ENCODE measurements around the gene DACT3.
"Not testable (repeated sequence)": the region's sequence is repeated elsewhere in the genome, so short reads cannot be mapped to it uniquely, and the experiment has no call there.

DACT3 gene

DNA sequence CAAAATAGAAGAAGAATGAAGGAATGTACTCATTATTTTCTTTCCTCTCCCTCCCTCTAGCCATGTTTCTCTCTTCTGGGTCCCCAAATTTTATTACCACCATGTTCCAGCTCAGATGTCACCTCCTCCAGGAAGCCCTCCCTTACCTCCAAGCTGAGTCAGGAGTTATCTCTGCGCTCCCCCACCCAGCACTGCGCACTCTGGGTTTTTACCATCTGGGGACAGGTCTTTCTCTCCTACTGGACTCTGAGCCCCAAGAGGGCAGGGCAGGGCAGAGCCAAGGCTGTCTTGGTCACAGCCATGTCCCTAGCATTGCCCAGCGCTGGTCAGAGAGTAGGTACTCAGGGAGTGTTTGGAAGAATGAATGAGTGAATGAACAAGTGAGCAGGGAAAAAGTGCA, 27.9 kb downstream of the DACT3 start:
- DNase-seq, result no peak

DNA sequence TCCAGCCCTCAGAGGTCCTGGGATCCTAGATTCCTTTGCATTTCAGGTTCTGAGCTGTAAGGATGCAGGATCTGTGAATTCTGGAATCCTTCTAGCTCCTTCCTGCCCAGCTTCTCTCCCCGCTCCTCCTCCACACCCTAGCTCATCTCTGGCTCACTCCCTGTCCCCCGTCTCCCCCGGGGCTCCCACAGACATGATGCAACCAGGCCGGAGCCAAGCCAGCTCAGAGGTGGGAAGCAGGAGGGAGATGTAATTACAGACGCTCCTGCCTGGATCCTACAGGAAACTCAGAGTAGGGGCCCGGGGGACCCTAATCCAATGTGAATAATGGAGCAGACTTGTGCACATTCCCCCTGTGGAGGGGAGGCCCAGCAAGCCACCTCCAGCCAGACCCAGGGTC, 29.5 kb downstream of the DACT3 start:
- no peak for DNase-seq

DNA sequence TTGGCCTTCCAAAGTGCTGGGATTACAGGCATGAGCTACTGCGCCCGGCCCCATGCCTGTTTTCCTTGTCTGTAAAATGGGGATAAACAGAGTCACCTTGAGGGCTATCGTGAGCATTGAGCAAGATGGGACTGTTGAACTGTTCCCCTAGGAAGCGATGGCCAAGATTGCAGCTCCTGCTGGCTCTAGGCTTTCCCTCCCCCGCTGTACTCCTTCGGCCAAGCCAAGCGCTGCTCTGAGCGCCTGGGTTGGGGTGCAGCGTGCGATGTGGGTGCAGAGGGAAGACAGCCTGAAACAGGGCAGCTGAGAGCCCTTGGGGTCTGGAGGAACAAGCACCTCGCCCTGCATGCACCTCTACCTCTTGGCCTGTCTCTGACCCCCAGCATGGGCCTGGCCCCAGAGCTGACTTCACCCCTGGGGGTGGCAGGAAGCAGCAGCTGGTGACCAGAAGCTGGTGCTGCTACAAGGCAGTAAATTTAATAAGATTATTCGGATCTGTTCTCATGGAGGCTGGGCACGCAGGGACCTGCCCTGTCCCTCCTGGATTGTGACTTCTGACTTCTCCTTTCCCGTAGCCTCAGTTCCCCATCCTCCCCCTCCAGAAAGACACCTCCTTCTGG, 30.3 kb downstream of the DACT3 start:
- DNase-seq, result no peak

DNA sequence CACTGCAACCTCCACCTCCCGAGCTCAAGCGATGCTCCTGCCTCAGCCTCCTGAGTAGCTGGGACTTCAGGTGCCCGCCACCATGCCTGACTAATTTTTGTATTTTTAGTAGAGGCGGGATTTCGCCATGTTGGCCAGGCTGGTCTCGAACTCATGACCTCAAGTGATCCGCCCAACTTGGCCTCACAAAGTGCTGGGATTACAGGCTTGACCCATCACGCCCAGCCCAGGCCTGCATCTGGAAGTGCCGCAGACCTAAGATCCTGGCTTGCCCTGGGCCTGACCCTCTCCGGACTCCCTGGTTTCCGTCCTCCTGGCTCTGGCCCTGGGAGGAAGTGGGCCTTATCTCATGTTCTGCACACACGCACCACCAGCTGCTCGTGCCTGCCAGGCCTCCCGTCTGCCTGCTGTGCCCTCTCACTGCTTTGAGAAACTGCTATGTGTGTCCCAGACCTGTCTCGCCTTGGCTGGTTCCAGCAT, 31.4 kb downstream of the DACT3 start:
- no peak for DNase-seq

DNA sequence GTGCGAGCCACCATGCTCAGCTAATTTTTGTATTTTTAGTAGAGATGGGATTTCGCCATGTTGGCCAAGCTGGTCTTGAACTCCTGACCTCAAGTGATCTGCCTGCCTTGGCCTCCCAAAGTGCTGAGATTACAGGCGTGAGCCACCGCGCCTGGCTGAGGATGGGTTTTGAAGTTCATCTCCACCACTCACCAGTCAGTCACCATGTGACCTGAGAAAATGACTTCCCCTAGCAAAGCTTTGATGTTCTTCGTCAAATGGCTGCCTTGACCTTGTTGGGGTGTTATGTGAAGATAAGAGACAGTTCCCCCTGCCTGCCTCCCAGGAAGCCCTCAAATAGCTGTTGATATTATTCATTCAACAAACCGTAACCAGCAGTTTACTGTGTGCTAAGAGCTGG, 32.0 kb downstream of the DACT3 start:
- DNase-seq, result not testable (repeated sequence)

DNA sequence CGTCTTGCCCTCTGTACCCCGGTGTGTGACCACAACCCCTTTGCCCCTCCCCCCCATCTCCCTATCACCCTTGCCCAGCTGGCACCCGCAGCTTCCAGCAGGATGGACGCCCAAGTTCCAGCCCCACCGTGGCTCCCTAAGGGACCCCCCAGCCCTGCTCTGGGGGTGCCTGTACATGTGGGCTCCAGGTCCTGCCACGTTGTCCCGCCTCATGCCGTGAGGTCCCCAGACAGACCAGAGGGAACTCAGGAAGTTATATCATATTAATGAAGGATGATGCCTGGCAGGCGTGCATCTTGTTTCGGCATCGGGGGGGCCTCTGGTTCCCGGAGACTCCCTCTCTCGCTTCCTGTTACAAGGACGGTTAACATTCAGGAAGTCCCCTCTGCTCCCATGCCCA, 34.5 kb downstream of the DACT3 start:
- no peak for DNase-seq

DNA sequence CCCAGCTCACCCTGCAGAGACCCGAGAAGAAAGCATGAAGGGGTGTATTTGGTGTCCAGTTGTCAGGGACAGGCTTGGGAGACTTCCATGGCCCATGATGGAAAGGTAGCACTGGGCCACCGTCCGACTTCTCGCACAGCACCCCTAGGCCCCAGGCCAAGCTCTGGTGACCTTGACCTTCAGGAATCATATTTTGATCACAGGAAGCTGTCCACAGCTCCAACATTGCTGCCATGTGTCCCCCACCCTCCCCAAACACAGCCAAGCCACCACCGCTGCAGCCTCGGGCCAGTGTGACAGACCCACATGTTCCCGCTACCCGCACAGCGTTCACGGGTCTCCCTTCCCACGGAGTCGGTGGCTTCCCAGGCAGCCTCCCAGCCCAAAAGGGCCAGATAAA, 35.3 kb downstream of the DACT3 start:
- DNase-seq, result no peak

DNA sequence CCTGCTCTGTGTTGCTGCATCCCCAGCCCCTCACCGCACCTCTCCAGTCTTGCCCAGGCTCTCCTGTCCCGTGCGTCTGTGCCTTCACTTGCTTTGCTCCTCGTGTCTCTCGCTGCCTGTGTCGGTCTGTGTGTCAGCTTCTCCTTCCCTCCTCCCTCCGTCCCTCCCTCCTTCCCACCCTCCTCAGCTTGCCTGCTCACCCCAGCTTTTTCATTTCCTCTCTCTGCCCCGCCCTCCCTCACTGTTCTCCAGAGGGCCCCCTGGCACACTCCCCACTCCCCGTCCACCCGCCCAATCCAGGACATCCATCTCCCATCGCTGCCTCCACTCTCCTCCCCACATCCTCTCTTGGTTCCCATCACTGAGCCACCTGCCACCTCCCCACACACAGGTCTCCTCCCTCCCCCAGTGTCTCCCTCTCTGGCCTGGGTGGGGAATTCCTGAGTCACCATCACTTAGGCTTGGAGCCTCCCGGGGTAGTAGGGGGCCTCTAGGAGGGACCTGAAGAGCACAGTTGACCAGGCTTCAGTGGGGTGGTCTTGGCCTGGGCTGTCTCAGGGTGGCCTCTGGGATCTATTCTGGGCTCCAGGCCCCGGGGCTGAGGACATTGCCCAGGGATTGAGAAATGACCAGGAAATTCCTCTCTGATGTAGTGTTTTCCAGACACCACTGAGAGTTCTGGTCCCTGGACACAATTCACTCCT, 35.9 kb downstream of the DACT3 start, which contains the start of gene PTGIR:
TSS of gene PTGIR (minus strand) at position 132 of the 704 bp plus-strand sequence. CDS start 864 bp downstream, outside the sequence.
- no peak for DNase-seq

DNA sequence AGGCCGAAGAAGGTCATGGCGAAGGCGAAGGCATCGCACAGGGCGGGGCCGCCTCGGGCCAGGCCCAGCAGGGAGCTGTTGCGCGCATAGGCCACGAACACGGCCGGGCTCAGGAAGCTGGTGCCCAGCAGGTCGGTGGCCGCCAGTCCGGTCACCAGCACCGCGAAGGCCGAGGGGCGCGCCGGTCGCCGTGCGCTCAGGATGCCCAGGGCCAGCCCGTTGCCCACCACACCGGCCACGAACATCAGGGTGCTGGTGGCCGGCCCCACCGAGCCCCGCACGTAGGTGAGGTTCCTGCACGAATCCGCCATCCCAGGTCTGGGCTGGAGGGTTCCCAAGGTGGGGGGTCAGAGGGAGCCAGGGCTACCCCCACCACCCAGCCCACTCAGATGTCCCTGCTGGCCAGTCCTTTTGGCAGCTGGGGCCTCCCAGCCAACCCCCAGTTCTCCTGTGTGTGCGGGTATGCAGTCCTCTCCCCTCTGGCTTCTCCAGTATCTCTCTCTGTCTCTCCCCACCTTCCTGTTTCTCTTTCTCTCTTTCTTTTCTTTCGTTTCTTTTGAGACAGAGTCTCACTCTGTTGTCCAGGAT, 37.0 kb downstream of the DACT3 start:
- no peak for DNase-seq

DNA sequence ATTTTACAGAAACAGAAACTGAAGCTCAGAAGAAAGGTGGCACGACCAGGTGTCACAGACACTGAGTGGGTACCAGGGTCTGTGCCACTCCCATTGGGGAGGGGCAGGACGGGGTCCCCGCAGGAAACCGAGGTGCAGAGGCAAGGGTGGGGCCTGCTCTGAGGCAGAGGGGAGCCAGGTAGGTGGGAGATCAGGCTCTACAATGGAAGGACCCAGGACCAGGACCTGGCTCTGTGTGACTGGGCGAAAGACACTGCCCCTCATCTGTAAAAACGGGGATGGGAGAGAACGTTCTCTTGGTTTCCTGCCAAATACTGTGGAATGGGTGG, 38.9 kb downstream of the DACT3 start:
- no peak for DNase-seq

DNA sequence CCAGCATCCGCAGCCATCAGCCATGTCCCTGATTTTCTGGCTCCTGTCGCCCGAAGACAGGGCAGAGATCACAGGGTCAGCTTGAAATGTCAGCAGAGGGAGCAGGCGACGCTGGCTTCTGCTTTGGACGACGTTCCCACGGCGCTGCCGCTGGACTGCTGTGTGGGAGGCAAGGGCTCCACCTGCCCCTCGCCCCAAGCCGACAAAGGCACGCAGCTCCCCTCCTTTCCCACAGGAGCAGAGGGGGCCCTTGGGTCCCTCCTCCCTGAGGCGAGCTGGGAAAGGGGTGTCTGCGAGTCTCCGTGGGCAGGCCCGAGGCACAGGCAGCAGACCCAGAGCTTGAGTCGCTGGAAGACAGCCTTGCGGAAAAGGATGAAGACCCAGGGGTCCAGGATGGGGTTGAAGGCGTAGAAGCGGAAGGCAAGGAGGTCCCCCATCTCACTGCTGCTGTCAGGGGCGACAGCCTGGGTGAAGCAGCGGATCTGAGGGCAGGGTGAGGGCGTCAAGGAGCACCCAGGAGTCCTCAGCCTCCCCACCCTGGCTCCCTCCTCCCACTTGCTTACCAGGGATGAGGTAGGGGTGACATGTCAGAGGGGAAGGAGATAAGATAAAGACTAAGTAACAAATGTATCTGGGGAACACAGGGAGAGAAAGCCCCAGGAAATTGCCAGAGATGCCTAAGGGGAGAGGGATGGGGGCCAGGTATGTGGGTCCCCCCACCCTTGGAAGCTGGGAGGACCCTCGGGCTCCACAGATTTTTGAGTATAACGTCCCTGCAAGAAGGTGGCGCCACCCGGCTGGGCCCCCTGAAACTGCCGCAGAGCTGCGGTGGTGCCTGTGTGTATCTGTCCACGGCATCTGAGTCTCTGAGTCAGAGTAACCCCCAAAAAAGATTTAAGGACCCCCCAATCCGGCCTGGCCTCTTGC, 39.5 kb downstream of the DACT3 start:
- DNase-seq, result no peak

DNA sequence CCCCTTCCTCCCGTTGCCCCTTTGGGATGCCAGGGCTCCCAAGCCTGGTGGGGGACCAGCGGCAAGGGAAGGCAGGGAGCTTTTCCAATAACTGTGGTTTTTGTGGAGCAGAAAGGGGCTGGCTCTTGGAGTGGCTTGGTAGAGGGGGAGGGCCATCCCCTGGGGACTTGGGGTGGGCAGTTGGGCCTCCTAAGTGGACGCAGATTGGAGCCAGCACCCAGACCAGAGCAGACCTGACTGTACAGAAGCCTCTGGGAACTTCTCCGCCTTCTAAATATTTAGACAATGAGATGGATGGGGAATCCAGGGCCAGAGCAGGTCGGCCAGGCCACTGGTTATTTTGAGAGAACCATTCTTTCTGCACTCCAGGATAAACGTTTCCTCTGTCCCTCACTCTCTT, 40.3 kb downstream of the DACT3 start:
- no peak for DNase-seq

DNA sequence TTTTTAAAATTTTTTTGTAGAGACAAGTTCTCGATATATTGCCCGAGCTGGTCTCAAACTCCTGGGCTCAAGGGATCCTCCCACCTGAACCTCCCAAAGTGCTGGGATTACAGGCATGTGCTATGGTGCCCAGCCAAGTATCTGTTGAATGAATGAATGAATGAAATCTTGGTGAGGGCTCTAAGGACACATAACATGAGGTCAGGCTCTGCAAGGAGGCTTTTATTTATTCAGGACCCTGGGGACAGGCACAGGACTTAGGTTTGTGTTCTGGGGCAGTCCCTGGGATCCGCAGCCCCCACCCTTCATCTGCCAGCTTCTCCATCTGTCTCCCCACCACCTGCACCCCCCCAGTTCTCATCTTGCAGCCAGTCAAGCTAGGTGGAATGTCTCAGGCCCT, 40.7 kb downstream of the DACT3 start:
- DNase-seq, result no peak

DNA sequence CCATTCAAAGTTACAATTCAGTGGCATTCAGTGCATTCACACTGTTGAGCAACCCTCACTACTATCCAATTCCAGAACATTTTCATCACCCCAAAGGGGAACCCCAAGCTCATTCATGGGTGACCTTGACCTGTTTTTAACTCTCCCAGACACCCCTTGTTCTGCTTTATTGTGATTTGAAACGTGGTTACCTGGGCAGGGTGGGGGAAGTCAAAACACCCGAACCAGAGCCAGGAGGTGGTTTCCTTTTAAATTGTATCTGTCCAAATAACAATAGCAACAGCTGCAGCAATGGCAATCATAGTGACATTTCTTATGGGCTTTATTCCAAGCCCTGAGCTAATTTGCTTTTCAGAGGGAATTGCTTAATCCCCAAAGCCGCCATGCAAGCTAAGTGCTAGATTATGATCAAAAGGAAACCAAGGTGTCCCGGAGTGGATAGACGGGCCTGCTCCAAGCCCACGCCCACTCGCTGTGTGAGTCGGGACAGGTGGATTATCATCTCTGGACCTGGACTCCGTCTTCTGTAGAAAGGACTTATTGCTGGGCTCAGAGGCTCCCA, 42.2 kb downstream of the DACT3 start:
- DNase-seq, result no peak

DNA sequence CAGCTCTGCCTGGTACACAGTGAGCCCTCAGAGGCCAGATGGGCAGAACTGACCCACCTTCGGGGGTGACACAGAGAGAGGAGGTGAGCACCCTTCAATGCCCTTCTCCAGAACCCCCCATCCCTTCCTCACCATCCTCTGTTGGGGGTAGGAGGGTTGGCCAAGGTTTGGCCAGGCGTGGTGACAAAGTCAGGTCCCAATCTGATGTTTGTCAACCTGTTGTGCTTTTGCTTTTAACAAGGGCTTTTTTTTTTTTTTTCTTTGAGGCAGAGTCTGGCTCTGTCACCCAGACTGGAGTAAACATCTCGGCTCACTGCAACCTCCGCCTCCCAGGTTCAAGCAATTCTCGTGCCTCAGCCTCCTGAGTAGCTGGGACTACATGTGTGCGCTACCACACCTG, 43.4 kb downstream of the DACT3 start:
- DNase-seq, result no peak

DNA sequence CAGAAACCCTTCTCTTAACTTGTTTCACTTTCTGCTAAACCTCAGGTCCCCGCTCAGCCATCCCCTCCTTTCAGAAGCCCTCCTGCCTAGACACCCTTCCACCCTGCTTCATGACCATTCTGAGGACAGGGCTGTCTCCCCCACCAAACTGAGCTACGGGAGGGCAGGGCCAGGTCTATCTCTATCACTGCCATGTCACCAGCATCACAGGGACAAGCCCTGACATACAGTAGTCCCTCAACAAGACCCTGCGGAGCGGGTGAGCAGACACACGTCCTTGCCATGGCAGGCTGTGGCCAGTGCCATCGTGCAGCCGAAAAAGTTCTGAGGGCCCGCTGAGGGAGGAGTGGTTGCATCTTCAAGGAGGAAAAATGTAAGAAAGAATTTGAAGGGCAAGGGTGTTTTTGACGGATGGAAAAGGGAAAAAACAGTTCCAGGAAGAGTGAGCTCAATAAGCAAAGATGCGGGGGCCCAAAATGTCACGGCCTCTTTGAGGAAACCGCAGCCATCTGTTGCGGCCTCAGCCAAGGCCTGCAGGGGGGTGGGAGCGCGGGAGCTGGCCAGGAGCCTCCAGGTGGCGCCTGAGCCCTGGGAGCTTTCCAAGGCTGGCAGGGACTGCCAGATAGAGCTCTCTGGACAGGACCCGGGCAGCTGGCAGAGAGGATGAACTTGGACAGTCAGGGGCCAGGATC, 44.2 kb downstream of the DACT3 start:
- peak; percentile 67 for DNase-seq

DNA sequence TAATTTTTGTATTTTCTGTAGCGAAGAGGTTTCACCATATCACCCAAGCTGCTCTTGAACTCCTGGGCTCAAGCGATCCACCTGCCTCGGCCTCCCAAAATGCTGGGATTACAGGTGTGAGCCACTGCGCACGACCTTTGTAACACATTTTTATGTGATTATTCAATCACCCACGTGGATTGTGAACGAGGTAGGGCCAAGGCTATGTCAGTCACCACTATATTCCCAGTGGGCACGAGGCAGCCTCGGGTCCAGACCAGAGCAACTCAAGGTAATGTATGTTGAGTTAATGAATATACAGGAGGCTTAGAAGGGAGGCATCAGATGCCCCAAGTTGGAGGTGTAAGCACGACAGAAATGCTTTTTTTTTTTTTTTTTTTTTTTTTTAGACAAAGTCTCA, 45.0 kb downstream of the DACT3 start:
- no peak for DNase-seq

DNA sequence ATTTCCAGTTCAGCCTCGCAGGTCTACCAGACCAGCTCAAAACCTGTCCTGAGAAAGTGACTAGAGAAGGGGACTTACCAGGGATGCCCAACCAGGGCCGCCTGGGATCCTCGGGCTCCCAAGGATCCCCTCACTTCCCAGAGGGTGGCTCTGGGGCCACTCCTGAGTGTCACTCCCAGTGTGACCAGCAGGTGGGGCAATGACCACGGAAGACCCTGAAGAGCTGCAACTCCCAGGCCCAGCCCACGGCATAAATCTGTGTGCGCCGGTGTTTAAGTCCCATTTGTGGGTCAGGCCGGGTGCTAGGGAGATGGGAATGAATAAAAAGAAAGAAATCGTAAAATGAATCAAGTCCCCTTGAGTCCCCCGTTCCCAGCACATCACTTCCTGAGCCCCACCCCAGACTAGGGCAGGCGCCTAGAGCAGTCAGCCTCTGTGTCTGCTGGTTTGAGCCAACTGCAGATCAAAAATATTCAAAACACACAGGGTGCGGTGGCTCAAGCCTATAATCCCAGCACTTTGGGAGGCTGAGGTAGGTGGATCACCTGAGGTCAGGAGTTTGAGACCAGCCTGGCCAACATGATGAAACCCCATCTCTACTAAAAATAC, 46.8 kb downstream of the DACT3 start:
- DNase-seq, result peak; percentile 86

DNA sequence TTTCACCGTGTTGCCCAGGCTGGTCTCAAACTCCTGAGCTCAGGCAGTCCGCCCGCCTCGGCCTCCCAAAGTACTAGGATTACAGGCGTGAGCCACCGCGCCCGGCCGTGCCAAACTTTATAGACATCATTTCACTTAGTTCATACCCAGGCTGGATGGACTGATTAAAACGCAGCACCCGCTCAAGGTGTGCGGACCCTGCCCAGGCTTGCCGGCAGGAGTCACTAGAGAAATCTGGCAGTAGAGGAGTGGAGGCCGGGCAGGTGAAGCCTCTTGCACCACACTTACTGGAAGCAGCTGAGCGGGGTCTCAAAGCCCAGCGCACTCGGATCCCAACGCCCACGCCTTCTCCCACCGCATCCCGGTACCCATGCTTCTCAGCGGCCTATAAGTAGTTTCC, 47.5 kb downstream of the DACT3 start:
- DNase-seq, result peak; percentile 24

DNA sequence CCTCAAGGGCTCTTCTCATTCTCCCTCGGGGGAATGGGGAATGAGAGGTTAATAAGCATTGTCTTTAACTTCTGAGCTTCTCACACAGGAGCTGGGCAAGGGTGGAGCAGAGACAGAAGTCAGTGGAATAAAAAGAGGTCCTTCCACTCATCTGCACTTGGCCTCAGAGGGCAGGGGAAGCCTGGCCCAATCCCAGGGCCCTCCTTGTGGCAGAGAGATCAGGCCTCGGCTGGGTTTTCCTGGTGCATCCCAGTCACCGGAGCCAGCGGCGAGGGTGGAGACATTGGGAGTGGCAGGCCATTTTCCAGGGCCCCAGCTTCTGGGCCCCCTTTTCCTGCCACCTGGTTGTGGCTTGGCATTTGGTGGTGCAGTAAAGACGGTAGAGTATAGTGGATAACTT, 49.2 kb downstream of the DACT3 start:
- no peak for DNase-seq

DNA sequence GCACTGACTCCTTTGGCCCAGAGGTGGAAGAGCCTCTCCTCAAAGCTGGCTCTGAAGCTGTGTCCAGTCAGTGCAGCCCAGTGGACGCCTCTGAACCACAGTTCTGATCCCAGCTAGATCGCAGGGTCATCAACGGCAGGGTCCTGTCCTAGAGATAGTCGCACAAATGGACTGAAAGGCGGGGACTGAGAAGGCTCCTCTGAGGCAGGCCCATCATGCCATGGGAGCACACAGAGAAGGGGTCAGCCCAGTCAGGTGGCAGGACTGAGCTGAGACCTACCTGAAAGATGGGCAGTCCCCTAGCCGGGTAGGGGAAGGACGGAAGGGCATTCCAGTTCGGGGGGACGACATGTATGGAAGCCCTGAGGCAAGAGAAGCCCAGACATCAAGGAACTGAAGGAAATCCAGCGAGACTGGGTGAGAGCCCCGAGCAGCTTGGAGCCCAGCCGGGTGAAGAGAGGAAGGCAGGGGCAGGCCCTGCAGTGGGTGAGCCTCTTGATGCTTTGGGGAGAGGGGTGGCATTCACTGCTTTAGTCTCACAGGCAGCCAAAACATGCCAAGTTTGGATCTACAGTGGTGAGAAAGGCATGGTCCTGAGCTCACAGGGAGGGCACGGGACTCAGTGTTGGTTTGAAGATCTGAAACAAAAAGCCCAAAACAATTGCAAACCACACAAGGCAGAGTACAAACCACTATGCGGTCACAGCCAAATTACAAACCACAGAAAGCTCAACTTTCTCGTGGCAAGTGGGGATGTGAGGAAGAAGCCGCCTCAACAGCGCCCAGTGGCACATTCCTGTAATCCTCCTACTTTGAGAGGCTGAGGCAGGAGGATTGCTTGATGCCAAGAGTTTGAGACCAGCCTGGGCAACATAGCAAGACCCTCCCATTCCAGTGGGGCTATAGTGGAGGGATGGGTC, 49.9 kb downstream of the DACT3 start:
- no peak for DNase-seq
